Karpas-422 (cell line): ENCODE data around the gene PHF20. TPM values are rescaled to one million over a fixed set of nuclear protein-coding genes. Genes with fewer than 3 reads are reported as not detected.

ENCODE experiments used
- DNase-seq: peaks from one replicate; pipeline ENCODE4 v3.0.0-alpha.2; 2015
- H2AFZ ChIP-seq: fragments of 200-600 bp; sonication (generic); 2 replicates; pipeline ENCODE4 v1.6.1; 2014; ENCODE audit warnings: antibody characterized with exemption, low read length, mixed read lengths
- H3K27ac ChIP-seq: fragments of 200-600 bp; sonication (generic); 2 replicates; pipeline ENCODE4 v1.5.1; 2014; ENCODE audit warnings: mild to moderate bottlenecking, low read length, moderate library complexity
- H3K27me3 ChIP-seq: fragments of 200-600 bp; sonication (generic); 2 replicates; pipeline ENCODE4 v1.6.1; 2014; ENCODE audit warnings: low read length, mixed read lengths
- H3K36me3 ChIP-seq: fragments of 200-600 bp; sonication (generic); 2 replicates; pipeline ENCODE4 v1.6.1; 2014; ENCODE audit warnings: low read length, mixed read lengths; ENCODE audit not compliant: insufficient read depth
- H3K4me1 ChIP-seq: fragments of 200-600 bp; sonication (generic); 2 replicates; pipeline ENCODE4 v1.6.1; 2014; ENCODE audit warnings: mild to moderate bottlenecking, low read length, mixed read lengths
- H3K4me2 ChIP-seq: fragments of 200-600 bp; sonication (generic); 2 replicates; pipeline ENCODE4 v1.6.1; 2014; ENCODE audit warnings: low read length, low read depth, mild to moderate bottlenecking; ENCODE audit not compliant: poor library complexity, severe bottlenecking
- H3K4me3 ChIP-seq: fragments of 200-600 bp; sonication (generic); 2 replicates; pipeline ENCODE4 v1.5.1; 2014; ENCODE audit warnings: mild to moderate bottlenecking, antibody characterized with exemption, low read length, mixed read lengths
- H3K79me2 ChIP-seq: fragments of 200-600 bp; sonication (generic); 2 replicates; pipeline ENCODE4 v1.6.1; 2014; ENCODE audit warnings: mild to moderate bottlenecking, low read length, mixed read lengths
- H3K9ac ChIP-seq: fragments of 200-600 bp; sonication (generic); 2 replicates; pipeline ENCODE4 v1.6.0; 2014; ENCODE audit warnings: low read length
- H3K9me2 ChIP-seq: fragments of 200-600 bp; sonication (generic), shearing (Covaris generic); replicated peaks from 2 replicates; pipeline ENCODE4 v1.6.0; 2014; ENCODE audit warnings: mild to moderate bottlenecking, low read length, moderate library complexity; ENCODE audit not compliant: insufficient read depth
- H3K9me3 ChIP-seq: fragments of 300-700, 200-600 bp; sonication (generic); 2 replicates; pipeline ENCODE4 v1.6.1; 2014; ENCODE audit warnings: low read length, mixed read lengths
- H4K20me1 ChIP-seq: fragments of 200-600 bp; sonication (generic); 2 replicates; pipeline ENCODE4 v1.6.1; 2014; ENCODE audit warnings: mild to moderate bottlenecking, antibody characterized with exemption, low read length, low read depth; ENCODE audit not compliant: insufficient read depth
- total RNA-seq: library from RNA; depleted of rRNA; stranded (reverse); fragments of >200 nt; shearing (Covaris generic); gene quantifications from 2 replicates; pipeline ENCODE4 v1.2.3, GENCODE V29; 2014; ENCODE audit warnings: low replicate concordance

PHF20 gene
- total RNA-seq, 1 experiment from 2014 or later = 27.8 TPM

DNA sequence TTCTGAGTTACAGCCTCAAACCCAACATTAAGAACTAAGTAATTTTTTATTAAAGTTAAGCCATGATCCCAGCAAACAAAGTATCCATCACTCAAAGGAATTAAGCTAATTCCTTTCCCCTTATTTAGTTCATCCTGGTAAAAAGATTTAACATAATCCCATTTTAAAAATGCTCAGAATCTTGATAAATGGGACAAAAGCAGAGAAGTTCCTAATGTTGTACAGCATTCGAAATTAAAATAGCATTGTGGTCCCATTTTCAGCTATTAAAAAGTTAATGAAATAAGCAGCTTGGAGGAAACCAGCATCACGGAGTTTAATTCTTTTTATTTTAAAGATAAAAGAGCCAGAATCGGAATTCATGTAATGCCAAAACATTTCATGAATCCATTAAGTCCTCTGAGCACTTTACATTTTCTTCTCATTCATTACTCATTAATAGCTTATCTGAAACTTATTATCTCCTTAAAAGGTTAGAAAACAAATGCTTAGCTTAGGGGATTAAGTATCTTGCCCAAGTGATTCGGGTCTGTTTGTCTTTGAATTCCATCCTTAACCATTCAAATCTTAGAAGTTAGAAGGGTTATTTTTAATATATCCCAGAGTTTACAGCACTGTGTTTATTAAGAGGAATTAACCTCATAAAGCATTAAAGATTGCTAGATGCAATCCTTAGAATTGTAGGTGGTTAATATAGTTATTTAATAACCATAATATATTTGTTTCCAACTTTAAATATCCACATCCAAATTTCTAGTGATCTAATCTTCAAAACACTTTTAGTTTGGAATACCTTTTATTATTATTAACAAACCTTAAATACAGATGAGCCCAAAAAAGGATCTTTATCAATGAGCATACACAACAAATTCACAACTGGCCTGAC is 41.0 kb upstream of the PHF20 start:
- no peaks in the 10 kb centered on the region for H3K9me2 ChIP-seq
- no peak overlapping the region for H3K9ac ChIP-seq
- no peak overlapping the region for H2AFZ ChIP-seq
- H3K36me3 ChIP-seq = peaks cover 84% of the 10 kb centered on the region
- H3K9me3 ChIP-seq = no peaks in the 10 kb centered on the region
- no peak for DNase-seq
- no peak overlapping the region for H3K27ac ChIP-seq
- no peak overlapping the region for H3K4me3 ChIP-seq
- H3K4me1 ChIP-seq = peaks cover 8% of the 10 kb centered on the region; the same call in 1 of the 2 replicates
- H4K20me1 ChIP-seq = peaks cover 85% of the 10 kb centered on the region
- H3K4me2 ChIP-seq = no peak overlapping the region
- H3K27me3 ChIP-seq = no peaks in the 10 kb centered on the region
- H3K79me2 ChIP-seq = peaks cover 94% of the 10 kb centered on the region

- peaks cover 14% of the 10 kb centered on the region; the same call in 1 of the 2 replicates for H3K4me1 ChIP-seq
- H3K36me3 ChIP-seq = peaks cover 84% of the 10 kb centered on the region
These were observed 40.4 kb upstream of the PHF20 start for GRCh38 chr20:35731469-35731788.

DNA sequence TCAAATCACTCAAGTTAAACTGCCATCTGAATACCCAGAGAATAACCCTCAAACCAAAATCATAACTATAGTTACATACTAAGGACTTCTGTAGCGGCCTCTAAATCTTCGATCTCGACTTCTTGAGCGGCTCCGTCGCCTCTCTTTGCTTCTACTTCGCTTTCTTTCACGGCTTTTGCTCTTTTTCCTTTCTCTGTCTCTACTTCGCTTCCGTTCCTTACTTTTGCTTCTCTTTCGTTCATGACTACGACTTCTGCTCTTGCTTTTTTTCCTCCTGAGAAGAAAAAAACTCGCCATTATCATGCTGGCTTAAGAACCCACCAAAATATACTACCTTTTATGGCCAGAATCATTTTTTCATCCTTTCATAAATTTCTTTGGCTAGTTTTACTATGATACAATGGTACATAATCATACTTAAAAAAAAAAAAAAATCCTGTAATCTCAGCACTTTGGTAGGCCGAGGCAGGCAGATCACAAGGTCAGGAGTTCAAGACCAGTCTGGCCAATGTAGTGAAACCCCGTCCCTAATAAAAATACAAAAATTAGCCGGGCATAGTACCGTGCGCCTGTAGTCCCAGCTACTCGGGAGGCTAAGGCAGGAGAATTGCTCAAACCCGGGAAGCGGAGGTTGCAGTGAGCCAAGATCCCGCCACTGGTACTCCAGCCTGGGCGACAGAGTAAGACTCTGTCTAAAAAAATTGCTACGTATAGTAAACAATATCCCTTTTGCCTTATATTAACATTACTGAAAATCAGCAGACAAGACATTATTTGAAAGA is 39.8 kb upstream of the PHF20 start:
- peaks cover 14% of the 10 kb centered on the region; the same call in 1 of the 2 replicates for H3K4me1 ChIP-seq
- no peaks in the 10 kb centered on the region for H3K27me3 ChIP-seq
- H4K20me1 ChIP-seq = peaks cover 81% of the 10 kb centered on the region
- no peaks in the 10 kb centered on the region for H3K9me2 ChIP-seq
- H3K4me3 ChIP-seq = no peak overlapping the region
- H3K9ac ChIP-seq = no peak overlapping the region
- DNase-seq = no peak
- no peak overlapping the region for H2AFZ ChIP-seq
- H3K4me2 ChIP-seq = no peak overlapping the region
- H3K36me3 ChIP-seq = peaks cover 78% of the 10 kb centered on the region
- H3K9me3 ChIP-seq = no peaks in the 10 kb centered on the region
- peaks cover 91% of the 10 kb centered on the region for H3K79me2 ChIP-seq
- no peak overlapping the region for H3K27ac ChIP-seq

More at GRCh38 chr20:35731469-35731788, 40.4 kb upstream of the PHF20 start:
- H3K9me3 ChIP-seq = no peaks in the 10 kb centered on the region
- no peak overlapping the region for H3K4me2 ChIP-seq
- no peaks in the 10 kb centered on the region for H3K9me2 ChIP-seq
- H4K20me1 ChIP-seq = peaks cover 86% of the 10 kb centered on the region
- peaks cover 94% of the 10 kb centered on the region for H3K79me2 ChIP-seq
- no peak overlapping the region for H3K4me3 ChIP-seq
- H2AFZ ChIP-seq = no peak overlapping the region
- H3K9ac ChIP-seq = no peak overlapping the region
- no peak for DNase-seq
- no peak overlapping the region for H3K27ac ChIP-seq
- no peaks in the 10 kb centered on the region for H3K27me3 ChIP-seq

GRCh38 chr20:35732644-35732982 is 39.2 kb upstream of the PHF20 start:
- Histone ChIP-seq H4K20me1 (peaks cover 81% of the 10 kb centered on the region), H3K27me3 (no peaks in the 10 kb centered on the region), H3K36me3 (peaks cover 75% of the 10 kb centered on the region), H3K9me3 (no peaks in the 10 kb centered on the region), H2AFZ (no peak overlapping the region), H3K4me1 (peaks cover 14% of the 10 kb centered on the region; the same call in 1 of the 2 replicates), H3K9ac (no peak overlapping the region), H3K4me2 (no peak overlapping the region), H3K79me2 (peaks cover 91% of the 10 kb centered on the region), H3K4me3 (no peak overlapping the region), H3K27ac (no peak overlapping the region), H3K9me2 (no peaks in the 10 kb centered on the region)
- no peak for DNase-seq

- Histone ChIP-seq H4K20me1 (peaks cover 86% of the 10 kb centered on the region), H3K27me3 (no peaks in the 10 kb centered on the region), H3K9me3 (no peaks in the 10 kb centered on the region), H3K4me3 (no peak overlapping the region), H3K9me2 (no peaks in the 10 kb centered on the region), H3K79me2 (peaks cover 95% of the 10 kb centered on the region), H3K27ac (no peak overlapping the region), H3K4me2 (no peak overlapping the region), H3K4me1 (peaks cover 25% of the 10 kb centered on the region), H3K36me3 (peaks cover 82% of the 10 kb centered on the region), H2AFZ (no peak overlapping the region), H3K9ac (no peak overlapping the region)
- no peak for DNase-seq
These were observed 37.4 kb upstream of the PHF20 start for GRCh38 chr20:35734374-35734773.

GRCh38 chr20:35734777-35735649 is 36.8 kb upstream of the PHF20 start:
- H3K4me2 ChIP-seq = no peak overlapping the region
- no peak overlapping the region for H2AFZ ChIP-seq
- no peaks in the 10 kb centered on the region for H3K9me3 ChIP-seq
- H3K4me3 ChIP-seq = no peak overlapping the region
- peaks cover 32% of the 10 kb centered on the region for H3K4me1 ChIP-seq
- H3K27ac ChIP-seq = no peak overlapping the region
- H3K9me2 ChIP-seq = no peaks in the 10 kb centered on the region
- peaks cover 85% of the 10 kb centered on the region for H4K20me1 ChIP-seq
- H3K36me3 ChIP-seq = peaks cover 82% of the 10 kb centered on the region
- DNase-seq = no peak
- no peaks in the 10 kb centered on the region for H3K27me3 ChIP-seq
- peaks cover 95% of the 10 kb centered on the region for H3K79me2 ChIP-seq
- H3K9ac ChIP-seq = no peak overlapping the region

- peaks cover 81% of the 10 kb centered on the region for H3K36me3 ChIP-seq
- DNase-seq = no peak
- no peak overlapping the region for H2AFZ ChIP-seq
- peaks cover 95% of the 10 kb centered on the region for H3K79me2 ChIP-seq
- H4K20me1 ChIP-seq = peaks cover 83% of the 10 kb centered on the region
- H3K9ac ChIP-seq = no peak overlapping the region
- H3K9me3 ChIP-seq = no peaks in the 10 kb centered on the region
- H3K4me3 ChIP-seq = no peak overlapping the region
- peaks cover 40% of the 10 kb centered on the region for H3K4me1 ChIP-seq
- no peaks in the 10 kb centered on the region for H3K27me3 ChIP-seq
- no peak overlapping the region for H3K4me2 ChIP-seq
- H3K27ac ChIP-seq = no peak overlapping the region
- H3K9me2 ChIP-seq = no peaks in the 10 kb centered on the region
These were observed 35.9 kb upstream of the PHF20 start for GRCh38 chr20:35735826-35736470.
